Activated CD4-positive, alpha-beta T cell treated with anti-CD3 and anti-CD28 coated beads, Interleukin-2, amount 50 U/mL, for 48 hours (primary cell): ENCODE results near the gene HDHD3.
"Not testable (repeated sequence)": the region's sequence is repeated elsewhere in the genome, so short reads cannot be mapped to it uniquely, and the experiment has no call there.

Experiments
- DNase-seq, 2 experiments: peaks; one replicate each; pipeline ENCODE4 v3.0.0-alpha.2; 2020

Gene HDHD3

GRCh38 chr9:113388833-113389232 is 12.0 kb upstream of the HDHD3 start:
- DNase-seq, result no peak

GRCh38 chr9:113387560-113388230 is 10.9 kb upstream of the HDHD3 start:
- DNase-seq, result no peak

- no peak for DNase-seq
Observed at GRCh38 chr9:113386571-113387393, 10.0 kb upstream of the HDHD3 start.

GRCh38 chr9:113381909-113382411 is 5.2 kb upstream of the HDHD3 start:
- no peak for DNase-seq

GRCh38 chr9:113381441-113381840 is 4.7 kb upstream of the HDHD3 start:
- not testable (repeated sequence) for DNase-seq

- DNase-seq, result no peak
Observed at GRCh38 chr9:113380869-113381378, 4.1 kb upstream of the HDHD3 start.

GRCh38 chr9:113379829-113380210 is 3.0 kb upstream of the HDHD3 start:
- not testable (repeated sequence) for DNase-seq

GRCh38 chr9:113379094-113379828 is 2.5 kb upstream of the HDHD3 start:
- DNase-seq, result not testable (repeated sequence)

- DNase-seq, result no peak
Observed at GRCh38 chr9:113375057-113376023, 1.4 kb downstream of the HDHD3 start.

- no peak for DNase-seq
Observed at GRCh38 chr9:113373676-113374392, 3.0 kb downstream of the HDHD3 start.

GRCh38 chr9:113373256-113373655 is 3.5 kb downstream of the HDHD3 start:
- DNase-seq, result no peak

GRCh38 chr9:113372059-113372458 is 4.7 kb downstream of the HDHD3 start:
- DNase-seq, result no peak

- DNase-seq, result no peak
Observed at GRCh38 chr9:113370806-113371325, 5.9 kb downstream of the HDHD3 start.

GRCh38 chr9:113369855-113370140 is 7.0 kb downstream of the HDHD3 start:
- no peak for DNase-seq

- DNase-seq, result no peak
Observed at GRCh38 chr9:113368982-113369854, 7.6 kb downstream of the HDHD3 start.

GRCh38 chr9:113368348-113368981 is 8.3 kb downstream of the HDHD3 start:
- DNase-seq, result no peak

- DNase-seq, result not testable (repeated sequence)
Observed at GRCh38 chr9:113365652-113366051, 11.1 kb downstream of the HDHD3 start.

GRCh38 chr9:113364951-113365350 is 11.8 kb downstream of the HDHD3 start:
- no peak for DNase-seq

- DNase-seq, result no peak
Observed at GRCh38 chr9:113363336-113363735, 13.4 kb downstream of the HDHD3 start.
